Astrocyte (in vitro differentiated cells and primary cell): ENCODE measurements around the gene CTTNBP2NL. TPM values are rescaled to one million over a fixed set of nuclear protein-coding genes. Genes with fewer than 3 reads are reported as not detected.

Experiments
- DNase-seq: peaks from one replicate; pipeline ENCODE4 v3.0.0-alpha.2; 2010; ENCODE audit warnings: low read depth
- FAIRE-seq: peaks from 2 replicates; lab custom pipeline; 2011; peaks lifted over from hg19 to GRCh38; lab: Jason Lieb, UNC
- H2AFZ ChIP-seq: 2 replicates; pipeline ENCODE4 v1.6.0; 2012; ENCODE audit warnings: low read depth, low read length, inconsistent platforms
- H3K27ac ChIP-seq: 2 replicates; pipeline ENCODE4 v1.5.1; 2011; ENCODE audit warnings: low read depth, low read length, inconsistent platforms
- H3K27me3 ChIP-seq: 2 replicates; pipeline ENCODE4 v1.6.0; 2011; ENCODE audit warnings: low read length, inconsistent platforms; ENCODE audit not compliant: insufficient read depth
- H3K36me3 ChIP-seq: 2 replicates; pipeline ENCODE4 v1.5.1; 2011; ENCODE audit warnings: low read length, inconsistent platforms; ENCODE audit not compliant: insufficient read depth
- H3K4me1 ChIP-seq: 2 replicates; pipeline ENCODE4 v1.5.1; 2011; ENCODE audit warnings: low read length, inconsistent platforms; ENCODE audit not compliant: insufficient read depth
- H3K4me2 ChIP-seq: 2 replicates; pipeline ENCODE4 v1.6.0; 2012; ENCODE audit warnings: low read length, inconsistent platforms
- H3K4me3 ChIP-seq: 2 replicates; pipeline ENCODE4 v1.5.1; 2011; ENCODE audit warnings: low read depth, mild to moderate bottlenecking, low read length, inconsistent platforms; ENCODE audit not compliant: insufficient read depth
- H3K79me2 ChIP-seq: 2 replicates; pipeline ENCODE4 v1.6.0; 2012; ENCODE audit warnings: mild to moderate bottlenecking, low read length, inconsistent platforms; ENCODE audit not compliant: insufficient read depth
- H3K9ac ChIP-seq: 2 replicates; pipeline ENCODE4 v1.6.0; 2012; ENCODE audit warnings: mild to moderate bottlenecking, low read length, inconsistent platforms
- H3K9me3 ChIP-seq: 2 replicates; pipeline ENCODE4 v1.5.1; 2012; ENCODE audit warnings: low read depth, mild to moderate bottlenecking, low read length, inconsistent platforms; ENCODE audit not compliant: insufficient read depth
- H4K20me1 ChIP-seq: 2 replicates; pipeline ENCODE4 v1.6.0; 2012; ENCODE audit warnings: low read length, inconsistent platforms; ENCODE audit not compliant: insufficient read depth
- H3K27ac Mint-ChIP-seq: one replicate; pipeline ENCODE4 v1.8.0; 2021; ENCODE audit warnings: mild to moderate bottlenecking, mixed read lengths; ENCODE audit not compliant: unreplicated experiment
- H3K27me3 Mint-ChIP-seq: one replicate; pipeline ENCODE4 v1.8.0; 2021; ENCODE audit warnings: low read depth, mixed read lengths; ENCODE audit not compliant: unreplicated experiment
- H3K36me3 Mint-ChIP-seq: one replicate; pipeline ENCODE4 v1.8.0; 2021; ENCODE audit warnings: low read depth, mixed read lengths; ENCODE audit not compliant: unreplicated experiment
- H3K4me1 Mint-ChIP-seq: one replicate; pipeline ENCODE4 v1.8.0; 2021; ENCODE audit warnings: low read depth, mixed read lengths; ENCODE audit not compliant: unreplicated experiment
- H3K4me3 Mint-ChIP-seq: one replicate; pipeline ENCODE4 v1.8.0; 2021; ENCODE audit warnings: mild to moderate bottlenecking, moderate library complexity, mixed read lengths; ENCODE audit not compliant: unreplicated experiment
- H3K9me3 Mint-ChIP-seq: one replicate; pipeline ENCODE4 v1.8.0; 2021; ENCODE audit warnings: mild to moderate bottlenecking, mixed read lengths; ENCODE audit not compliant: unreplicated experiment
- CTCF ChIP-seq: IDR thresholded peaks from 2 replicates; pipeline ENCODE4 v1.5.1; 2011; ENCODE audit warnings: low read depth, mild to moderate bottlenecking, inconsistent platforms, low read length, moderate library complexity; ENCODE audit not compliant: insufficient read depth
- EZH2 ChIP-seq: IDR thresholded peaks from 2 replicates; pipeline ENCODE4 v1.6.1; 2012; ENCODE audit warnings: mild to moderate bottlenecking, low read length, inconsistent platforms; ENCODE audit not compliant: insufficient read depth
- total RNA-seq: library from RNA; stranded (reverse); gene quantifications from 2 replicates; pipeline ENCODE4 v1.2.1, GENCODE V29; 2021

CTTNBP2NL gene
- total RNA-seq, 1 donor from 2014 or later, result 91.9 TPM

GRCh38 chr1:112458756-112459155 is 62.7 kb downstream of the CTTNBP2NL start:
- FAIRE-seq (no peak), DNase-seq (no peak)
- Histone ChIP-seq H3K4me1 (peaks cover 13% of the 10 kb centered on the region), H3K9ac (no peak overlapping the region), H3K27ac (no peak overlapping the region), H3K27me3 (no peaks in the 10 kb centered on the region), H4K20me1 (peaks cover 34% of the 10 kb centered on the region), H2AFZ (no peak overlapping the region), H3K4me3 (no peak overlapping the region), H3K36me3 (peaks cover 37% of the 10 kb centered on the region), H3K79me2 (peaks cover 9% of the 10 kb centered on the region), H3K9me3 (no peaks in the 10 kb centered on the region), H3K4me2 (no peak overlapping the region)
- Mint-ChIP-seq H3K9me3 (no peaks in the 10 kb centered on the region), H3K27me3 (no peaks in the 10 kb centered on the region), H3K4me3 (no peak overlapping the region), H3K27ac (no peak overlapping the region), H3K36me3 (peaks cover 33% of the 10 kb centered on the region), H3K4me1 (peaks cover 18% of the 10 kb centered on the region)
- TF ChIP-seq EZH2 (no peak), CTCF (no peak)

- Histone ChIP-seq H3K27me3 (no peaks in the 10 kb centered on the region), H3K36me3 (peaks cover 25% of the 10 kb centered on the region), H3K79me2 (peaks cover 9% of the 10 kb centered on the region), H3K9ac (no peak overlapping the region), H3K27ac (no peak overlapping the region), H2AFZ (no peak overlapping the region), H4K20me1 (peaks cover 34% of the 10 kb centered on the region), H3K4me2 (no peak overlapping the region), H3K4me3 (no peak overlapping the region), H3K4me1 (peaks cover 18% of the 10 kb centered on the region), H3K9me3 (no peaks in the 10 kb centered on the region)
- Mint-ChIP-seq H3K27me3 (no peaks in the 10 kb centered on the region), H3K9me3 (no peaks in the 10 kb centered on the region), H3K36me3 (peaks cover 23% of the 10 kb centered on the region), H3K4me1 (peaks cover 19% of the 10 kb centered on the region), H3K27ac (no peak overlapping the region), H3K4me3 (no peak overlapping the region)
- TF ChIP-seq CTCF, result no peak
- no peak for TF ChIP-seq EZH2
- DNase-seq (peak; percentile 25), FAIRE-seq (no peak)
Measured at GRCh38 chr1:112460615-112461014, 64.6 kb downstream of the CTTNBP2NL start.

- Histone ChIP-seq H3K27ac (no peak overlapping the region), H3K27me3 (no peaks in the 10 kb centered on the region), H2AFZ (no peak overlapping the region), H3K4me1 (peaks cover 25% of the 10 kb centered on the region), H3K4me3 (no peak overlapping the region), H3K4me2 (no peak overlapping the region), H3K79me2 (peaks cover 9% of the 10 kb centered on the region), H4K20me1 (peaks cover 34% of the 10 kb centered on the region), H3K36me3 (peaks cover 18% of the 10 kb centered on the region), H3K9ac (no peak overlapping the region), H3K9me3 (no peaks in the 10 kb centered on the region)
- FAIRE-seq (no peak), DNase-seq (no peak)
- Mint-ChIP-seq H3K27me3 (no peaks in the 10 kb centered on the region), H3K27ac (peak overlapping the region; percentile 29), H3K9me3 (no peaks in the 10 kb centered on the region), H3K4me1 (peaks cover 21% of the 10 kb centered on the region), H3K4me3 (no peak overlapping the region), H3K36me3 (peaks cover 17% of the 10 kb centered on the region)
- TF ChIP-seq EZH2 (no peak), CTCF (no peak)
Measured at GRCh38 chr1:112461200-112461871, 65.3 kb downstream of the CTTNBP2NL start.
